Neural cell (in vitro differentiated cells): Measurements from ENCODE around the gene TMEM30A. TPM values are rescaled to one million over a fixed set of nuclear protein-coding genes. Genes with fewer than 3 reads are reported as not detected.

ENCODE experiments used
- H2AFZ ChIP-seq: fragments of 200-600, 300-800 bp; sonication (generic), shearing (Covaris generic); 2 replicates; pipeline ENCODE4 v1.6.0; 2014; ENCODE audit warnings: low read depth, mild to moderate bottlenecking, antibody characterized with exemption, low read length, moderate library complexity
- H3F3A ChIP-seq: fragments of 200-600 bp; shearing (Covaris generic); 2 replicates; pipeline ENCODE4 v1.6.1; 2016; ENCODE audit warnings: mild to moderate bottlenecking, moderate library complexity, mixed read lengths, antibody characterized with exemption, low read length; ENCODE audit not compliant: insufficient read depth, poor library complexity, severe bottlenecking
- H3K27ac ChIP-seq: fragments of 200-600, 300-800 bp; sonication (generic), shearing (Covaris generic); 2 replicates; pipeline ENCODE4 v1.5.1; 2014; ENCODE audit warnings: mild to moderate bottlenecking, low read length, moderate library complexity
- H3K27me3 ChIP-seq: fragments of 300-800, 200-600 bp; sonication (generic), shearing (Covaris generic); 2 replicates; pipeline ENCODE4 v1.6.0; 2014; ENCODE audit warnings: mild to moderate bottlenecking, low read depth, low read length, moderate library complexity; ENCODE audit not compliant: insufficient read depth
- H3K36me3 ChIP-seq: fragments of 300-800, 200-600 bp; sonication (generic), shearing (Covaris generic); 2 replicates; pipeline ENCODE4 v1.5.1; 2014; ENCODE audit warnings: mild to moderate bottlenecking, antibody characterized with exemption, low read length, moderate library complexity; ENCODE audit not compliant: insufficient read depth
- H3K4me2 ChIP-seq: fragments of 300-800, 200-600 bp; sonication (generic), shearing (Covaris generic); 2 replicates; pipeline ENCODE4 v1.6.0; 2014; ENCODE audit warnings: mild to moderate bottlenecking, low read length
- H3K4me3 ChIP-seq: fragments of 300-800, 200-600 bp; sonication (generic), shearing (Covaris generic); 2 replicates; pipeline ENCODE4 v1.5.1; 2014; ENCODE audit warnings: mild to moderate bottlenecking, low read length, moderate library complexity
- H3K79me2 ChIP-seq: fragments of 200-600 bp; shearing (Covaris generic); replicated peaks from 2 replicates; pipeline ENCODE4 v1.6.0; 2014; ENCODE audit warnings: mild to moderate bottlenecking, low read length, moderate library complexity; ENCODE audit not compliant: insufficient read depth
- H3K9ac ChIP-seq: fragments of 300-800, 200-600 bp; sonication (generic), shearing (Covaris generic); 2 replicates; pipeline ENCODE4 v1.6.1; 2016; ENCODE audit warnings: mild to moderate bottlenecking, low read length, mixed read lengths
- H3K9me2 ChIP-seq: fragments of 200-600 bp; shearing (Covaris generic); 2 replicates; pipeline ENCODE4 v1.6.1; 2016; ENCODE audit warnings: mild to moderate bottlenecking, low read length, mixed read lengths; ENCODE audit not compliant: insufficient read depth
- H3K9me3 ChIP-seq: fragments of 200-600, 300-800 bp; sonication (generic), shearing (Covaris generic); 2 replicates; pipeline ENCODE4 v1.6.1; 2016; ENCODE audit warnings: mild to moderate bottlenecking, mixed run types, low read length, moderate library complexity, mixed read lengths
- H4K20me1 ChIP-seq: fragments of 200-600 bp; shearing (Covaris generic); 2 replicates; pipeline ENCODE4 v1.6.1; 2016; ENCODE audit warnings: mild to moderate bottlenecking, mixed run types; ENCODE audit not compliant: insufficient read depth
- EP300 ChIP-seq: fragments of 450-650 bp; conservative IDR thresholded peaks from 2 replicates; pipeline ENCODE4 v1.6.1; 2014; ENCODE audit warnings: antibody characterized with exemption, mild to moderate bottlenecking, moderate library complexity; ENCODE audit not compliant: poor library complexity, severe bottlenecking
- EZH2 ChIP-seq: fragments of 200-600, 300-800 bp; shearing (Covaris generic), sonication (generic); IDR thresholded peaks from 2 replicates; pipeline ENCODE4 v1.6.1; 2014; ENCODE audit warnings: antibody characterized with exemption, low read length, borderline replicate concordance, mild to moderate bottlenecking; ENCODE audit not compliant: insufficient read depth, poor library complexity, severe bottlenecking
- MXI1 ChIP-seq: fragments of 450-650 bp; conservative IDR thresholded peaks from 2 replicates; pipeline ENCODE4 v1.6.1; 2014; ENCODE audit warnings: antibody characterized with exemption, mild to moderate bottlenecking; ENCODE audit not compliant: poor library complexity, severe bottlenecking
- POLR2AphosphoS5 ChIP-seq: IDR thresholded peaks from 2 replicates; pipeline ENCODE4 v1.6.1; 2012
- RAD21 ChIP-seq: fragments of 450-650 bp; conservative IDR thresholded peaks from 2 replicates; pipeline ENCODE4 v1.6.1; 2014; ENCODE audit warnings: antibody characterized with exemption, mild to moderate bottlenecking, moderate library complexity
- SMC3 ChIP-seq: fragments of 450-650 bp; conservative IDR thresholded peaks from 2 replicates; pipeline ENCODE4 v1.6.1; 2014; ENCODE audit warnings: antibody characterized with exemption, mild to moderate bottlenecking, moderate library complexity; ENCODE audit not compliant: poor library complexity
- TAF1 ChIP-seq: IDR thresholded peaks from 2 replicates; pipeline ENCODE4 v1.6.1; 2012; ENCODE audit warnings: low read depth
- polyA plus RNA-seq: library from polyadenylated mRNA; depleted of rRNA; stranded (reverse); fragments of >200 nt; gene quantifications from 2 replicates; pipeline ENCODE4 v1.2.3, GENCODE V29; 2014
- TF ChIP-seq, protein P1 (sequence below): fragments of 450-650 bp; IDR thresholded peaks from 2 replicates; pipeline ENCODE4 v1.5.1; 2014; ENCODE audit warnings: antibody characterized with exemption, mild to moderate bottlenecking, moderate library complexity; ENCODE audit not compliant: poor library complexity, severe bottlenecking
- TF ChIP-seq, protein P2 (sequence below): IDR thresholded peaks from 2 replicates; pipeline ENCODE4 v1.6.1; 2012; ENCODE audit warnings: borderline replicate concordance

TMEM30A gene
- polyA plus RNA-seq, 1 donor from 2014 or later, result 110 TPM

DNA sequence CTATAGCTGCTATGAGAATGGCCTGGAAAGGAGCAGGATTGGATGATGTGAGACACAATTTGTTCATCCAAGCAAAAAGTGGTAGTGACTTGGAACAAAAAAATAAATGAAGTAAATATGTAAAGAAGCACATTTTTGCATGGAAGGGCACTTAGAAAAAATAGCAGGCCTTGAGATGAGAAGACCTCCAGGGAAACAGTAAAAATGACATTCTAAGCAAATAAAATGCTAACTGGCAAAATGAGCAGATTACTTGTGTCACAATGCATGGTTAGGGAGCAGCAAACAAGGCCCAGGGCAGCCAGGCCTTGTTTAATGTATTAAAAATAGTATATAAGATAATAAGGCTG, 21.2 kb downstream of the TMEM30A start:
- no peak overlapping the region for H2AFZ ChIP-seq
- H4K20me1 ChIP-seq, result no peaks in the 10 kb centered on the region
- no peak for TF ChIP-seq EP300
- TF ChIP-seq POLR2AphosphoS5, result no peak
- no peak for TF ChIP-seq MXI1
- TF ChIP-seq TAF1, result no peak
- no peak overlapping the region for H3K4me3 ChIP-seq
- H3K27me3 ChIP-seq, result no peaks in the 10 kb centered on the region
- H3K4me2 ChIP-seq, result no peak overlapping the region
- peaks cover 11% of the 10 kb centered on the region for H3K36me3 ChIP-seq
- H3K9me3 ChIP-seq, result no peaks in the 10 kb centered on the region
- H3K9me2 ChIP-seq, result no peaks in the 10 kb centered on the region
- H3K9ac ChIP-seq, result no peak overlapping the region
- H3K27ac ChIP-seq, result no peak overlapping the region
- peaks cover 23% of the 10 kb centered on the region for H3K79me2 ChIP-seq
- H3F3A ChIP-seq, result no peaks in the 10 kb centered on the region

DNA sequence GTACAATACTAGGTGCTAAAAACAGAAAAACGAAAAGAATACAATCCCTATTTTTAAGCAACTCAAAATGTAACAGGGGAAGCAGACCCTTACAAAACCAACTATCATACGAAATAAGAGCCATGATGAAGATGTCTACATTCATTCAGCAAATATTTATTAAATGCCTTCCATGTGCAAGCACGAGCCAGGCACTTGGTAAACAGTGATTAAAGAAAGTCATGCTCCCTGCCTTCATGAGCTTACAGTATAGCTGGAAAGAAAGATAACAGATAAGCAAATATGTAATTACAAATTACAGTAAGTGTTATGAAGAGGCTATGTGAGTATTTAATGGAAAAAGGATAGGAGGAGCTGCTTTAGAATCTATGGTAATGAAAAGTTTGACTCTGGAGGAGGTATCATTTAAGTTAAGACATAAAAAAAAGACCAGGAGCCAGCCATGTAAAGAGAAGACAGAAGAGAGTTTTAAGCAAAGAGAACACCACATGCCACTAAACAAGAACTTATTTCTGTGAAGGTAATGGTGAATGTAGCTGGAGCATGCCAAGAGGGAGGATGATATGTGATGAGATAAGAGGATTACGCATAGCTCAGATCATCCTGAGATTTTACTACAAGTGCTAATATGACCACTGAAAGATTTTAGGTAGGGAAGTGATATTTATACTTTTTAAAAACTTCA, 21.7 kb downstream of the TMEM30A start:
- no peaks in the 10 kb centered on the region for H3K27me3 ChIP-seq
- no peak overlapping the region for H3K27ac ChIP-seq
- H3K9me3 ChIP-seq, result no peaks in the 10 kb centered on the region
- TF ChIP-seq TAF1 (no peak), POLR2AphosphoS5 (no peak), SMC3 (no peak), RAD21 (no peak), MXI1 (no peak), EZH2 (no peak), EP300 (no peak)
- TF ChIP-seq, protein P1, sequence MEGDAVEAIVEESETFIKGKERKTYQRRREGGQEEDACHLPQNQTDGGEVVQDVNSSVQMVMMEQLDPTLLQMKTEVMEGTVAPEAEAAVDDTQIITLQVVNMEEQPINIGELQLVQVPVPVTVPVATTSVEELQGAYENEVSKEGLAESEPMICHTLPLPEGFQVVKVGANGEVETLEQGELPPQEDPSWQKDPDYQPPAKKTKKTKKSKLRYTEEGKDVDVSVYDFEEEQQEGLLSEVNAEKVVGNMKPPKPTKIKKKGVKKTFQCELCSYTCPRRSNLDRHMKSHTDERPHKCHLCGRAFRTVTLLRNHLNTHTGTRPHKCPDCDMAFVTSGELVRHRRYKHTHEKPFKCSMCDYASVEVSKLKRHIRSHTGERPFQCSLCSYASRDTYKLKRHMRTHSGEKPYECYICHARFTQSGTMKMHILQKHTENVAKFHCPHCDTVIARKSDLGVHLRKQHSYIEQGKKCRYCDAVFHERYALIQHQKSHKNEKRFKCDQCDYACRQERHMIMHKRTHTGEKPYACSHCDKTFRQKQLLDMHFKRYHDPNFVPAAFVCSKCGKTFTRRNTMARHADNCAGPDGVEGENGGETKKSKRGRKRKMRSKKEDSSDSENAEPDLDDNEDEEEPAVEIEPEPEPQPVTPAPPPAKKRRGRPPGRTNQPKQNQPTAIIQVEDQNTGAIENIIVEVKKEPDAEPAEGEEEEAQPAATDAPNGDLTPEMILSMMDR, result no peak
- TF ChIP-seq, protein P2, sequence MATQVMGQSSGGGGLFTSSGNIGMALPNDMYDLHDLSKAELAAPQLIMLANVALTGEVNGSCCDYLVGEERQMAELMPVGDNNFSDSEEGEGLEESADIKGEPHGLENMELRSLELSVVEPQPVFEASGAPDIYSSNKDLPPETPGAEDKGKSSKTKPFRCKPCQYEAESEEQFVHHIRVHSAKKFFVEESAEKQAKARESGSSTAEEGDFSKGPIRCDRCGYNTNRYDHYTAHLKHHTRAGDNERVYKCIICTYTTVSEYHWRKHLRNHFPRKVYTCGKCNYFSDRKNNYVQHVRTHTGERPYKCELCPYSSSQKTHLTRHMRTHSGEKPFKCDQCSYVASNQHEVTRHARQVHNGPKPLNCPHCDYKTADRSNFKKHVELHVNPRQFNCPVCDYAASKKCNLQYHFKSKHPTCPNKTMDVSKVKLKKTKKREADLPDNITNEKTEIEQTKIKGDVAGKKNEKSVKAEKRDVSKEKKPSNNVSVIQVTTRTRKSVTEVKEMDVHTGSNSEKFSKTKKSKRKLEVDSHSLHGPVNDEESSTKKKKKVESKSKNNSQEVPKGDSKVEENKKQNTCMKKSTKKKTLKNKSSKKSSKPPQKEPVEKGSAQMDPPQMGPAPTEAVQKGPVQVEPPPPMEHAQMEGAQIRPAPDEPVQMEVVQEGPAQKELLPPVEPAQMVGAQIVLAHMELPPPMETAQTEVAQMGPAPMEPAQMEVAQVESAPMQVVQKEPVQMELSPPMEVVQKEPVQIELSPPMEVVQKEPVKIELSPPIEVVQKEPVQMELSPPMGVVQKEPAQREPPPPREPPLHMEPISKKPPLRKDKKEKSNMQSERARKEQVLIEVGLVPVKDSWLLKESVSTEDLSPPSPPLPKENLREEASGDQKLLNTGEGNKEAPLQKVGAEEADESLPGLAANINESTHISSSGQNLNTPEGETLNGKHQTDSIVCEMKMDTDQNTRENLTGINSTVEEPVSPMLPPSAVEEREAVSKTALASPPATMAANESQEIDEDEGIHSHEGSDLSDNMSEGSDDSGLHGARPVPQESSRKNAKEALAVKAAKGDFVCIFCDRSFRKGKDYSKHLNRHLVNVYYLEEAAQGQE, result no peak
- no peaks in the 10 kb centered on the region for H3K9me2 ChIP-seq
- no peaks in the 10 kb centered on the region for H4K20me1 ChIP-seq
- no peak overlapping the region for H3K9ac ChIP-seq
- H3K79me2 ChIP-seq, result peaks cover 23% of the 10 kb centered on the region
- no peak overlapping the region for H3K4me3 ChIP-seq
- H2AFZ ChIP-seq, result no peak overlapping the region
- no peaks in the 10 kb centered on the region for H3F3A ChIP-seq
- H3K36me3 ChIP-seq, result peaks cover 13% of the 10 kb centered on the region
- no peak overlapping the region for H3K4me2 ChIP-seq
